Measurements from ENCODE around the gene SORBS2.

The SORBS2 gene

DNA sequence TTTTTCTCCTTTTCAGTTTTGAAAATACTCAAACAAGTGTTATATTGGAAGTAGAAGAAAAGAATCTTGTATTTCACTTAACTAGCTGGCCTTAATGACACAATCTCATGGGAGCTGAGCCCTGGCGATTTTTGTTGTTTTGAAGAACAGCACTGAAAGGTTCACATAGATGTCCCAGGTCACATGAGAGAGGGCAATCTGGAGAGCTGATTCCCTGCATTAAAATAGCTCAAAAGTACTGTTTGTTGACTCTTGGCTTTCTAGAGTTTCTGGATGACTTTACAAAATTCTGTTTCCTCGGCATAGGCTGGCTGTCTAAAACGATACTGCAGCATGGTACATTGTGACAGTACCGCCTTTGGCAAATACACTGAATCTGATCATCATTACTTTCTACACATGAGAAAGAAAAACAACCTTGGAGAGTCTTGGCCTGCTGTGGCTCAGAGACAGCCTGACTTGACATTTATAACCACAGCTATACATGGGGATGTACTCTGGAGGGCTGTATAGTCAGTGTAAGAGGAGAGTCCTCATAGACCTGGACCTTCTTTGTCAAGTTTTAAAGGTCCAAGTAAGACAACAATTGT is 156.9 kb downstream of the SORBS2 start:
- Histone ChIP-seq H3K4me3 (ENCODE audit: low read depth, low read length) (no peak overlapping the region), H3K27ac (peak overlapping the region; percentile 17), H3K27me3 (replicated peaks) (no peaks in the 10 kb centered on the region), H3K36me3 (replicated peaks) (peaks cover 16% of the 10 kb centered on the region)
- TF ChIP-seq, protein P1, sequence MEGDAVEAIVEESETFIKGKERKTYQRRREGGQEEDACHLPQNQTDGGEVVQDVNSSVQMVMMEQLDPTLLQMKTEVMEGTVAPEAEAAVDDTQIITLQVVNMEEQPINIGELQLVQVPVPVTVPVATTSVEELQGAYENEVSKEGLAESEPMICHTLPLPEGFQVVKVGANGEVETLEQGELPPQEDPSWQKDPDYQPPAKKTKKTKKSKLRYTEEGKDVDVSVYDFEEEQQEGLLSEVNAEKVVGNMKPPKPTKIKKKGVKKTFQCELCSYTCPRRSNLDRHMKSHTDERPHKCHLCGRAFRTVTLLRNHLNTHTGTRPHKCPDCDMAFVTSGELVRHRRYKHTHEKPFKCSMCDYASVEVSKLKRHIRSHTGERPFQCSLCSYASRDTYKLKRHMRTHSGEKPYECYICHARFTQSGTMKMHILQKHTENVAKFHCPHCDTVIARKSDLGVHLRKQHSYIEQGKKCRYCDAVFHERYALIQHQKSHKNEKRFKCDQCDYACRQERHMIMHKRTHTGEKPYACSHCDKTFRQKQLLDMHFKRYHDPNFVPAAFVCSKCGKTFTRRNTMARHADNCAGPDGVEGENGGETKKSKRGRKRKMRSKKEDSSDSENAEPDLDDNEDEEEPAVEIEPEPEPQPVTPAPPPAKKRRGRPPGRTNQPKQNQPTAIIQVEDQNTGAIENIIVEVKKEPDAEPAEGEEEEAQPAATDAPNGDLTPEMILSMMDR (IDR thresholded peaks at IDR 0.05; ENCODE audit: low read depth, low read length, missing control alignments), result no peak
- no peak for DNase-seq
- in situ Hi-C loops (cut with HindIII; ENCODE audit: low pct_ligation_motif_present, low sequenced_read_pairs), result loop anchor here (25.0 kb wide), 1 partner anchor 357 kb away; no protein-coding TSS in a partner anchor

DNA sequence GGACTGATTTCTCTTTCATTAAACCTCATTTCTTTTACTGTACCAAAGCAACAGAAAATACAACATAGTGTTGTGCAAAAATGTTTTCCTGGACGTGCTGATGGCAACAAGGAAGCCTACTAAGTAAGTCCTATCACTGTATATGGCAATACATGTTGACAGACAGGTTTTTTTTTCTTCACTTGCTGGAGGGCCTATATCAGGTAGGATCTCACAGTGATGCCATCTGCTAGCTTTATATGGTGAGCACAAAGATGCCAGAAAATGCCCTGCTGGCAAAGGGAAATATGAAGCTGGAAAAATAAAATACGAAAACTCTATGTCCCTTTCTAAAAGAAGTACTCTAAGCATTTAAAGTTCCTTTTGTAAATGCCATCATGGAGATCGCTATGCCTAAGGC is 157.7 kb downstream of the SORBS2 start:
- TF ChIP-seq, protein P1 (IDR thresholded peaks at IDR 0.05; ENCODE audit: low read depth, low read length, missing control alignments), result no peak
- in situ Hi-C loops (cut with HindIII; ENCODE audit: low pct_ligation_motif_present, low sequenced_read_pairs), result loop anchor here (25.0 kb wide), 1 partner anchor 358 kb away; no protein-coding TSS in a partner anchor
- H3K27ac ChIP-seq, result no peak overlapping the region
- H3K27me3 ChIP-seq (replicated peaks), result no peaks in the 10 kb centered on the region
- H3K36me3 ChIP-seq (replicated peaks), result peaks cover 13% of the 10 kb centered on the region
- no peak overlapping the region for H3K4me3 ChIP-seq (ENCODE audit: low read depth, low read length)
- DNase-seq, result no peak

DNA sequence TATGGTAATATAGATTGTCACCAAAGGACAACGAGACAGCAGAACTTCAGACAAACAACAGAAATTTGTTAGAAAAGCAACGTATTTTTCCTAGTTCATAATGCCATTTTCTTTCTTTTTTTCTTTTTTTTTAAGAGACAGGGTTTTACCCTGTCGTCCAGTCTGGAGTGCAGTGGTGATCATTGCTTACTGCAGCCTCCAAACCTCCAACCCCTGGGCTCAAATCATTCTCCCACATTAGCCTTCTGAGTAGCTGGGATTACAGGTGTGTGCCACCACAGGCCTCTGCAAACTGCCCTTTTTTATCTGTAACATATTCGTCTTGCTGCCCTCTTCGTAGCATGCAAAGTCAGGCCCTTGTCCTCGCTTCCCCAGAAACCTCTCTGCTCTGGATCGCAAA is 160.1 kb downstream of the SORBS2 start:
- in situ Hi-C loops (cut with HindIII; ENCODE audit: low pct_ligation_motif_present, low sequenced_read_pairs), result loop anchor here (25.0 kb wide), 1 partner anchor 360 kb away; no protein-coding TSS in a partner anchor
- DNase-seq, result no peak
- H3K27me3 ChIP-seq (replicated peaks), result no peaks in the 10 kb centered on the region
- peaks cover 21% of the 10 kb centered on the region for H3K36me3 ChIP-seq (replicated peaks)
- TF ChIP-seq, protein P1 (IDR thresholded peaks at IDR 0.05; ENCODE audit: low read depth, low read length, missing control alignments), result no peak
- no peak overlapping the region for H3K4me3 ChIP-seq (ENCODE audit: low read depth, low read length)
- H3K27ac ChIP-seq, result no peak overlapping the region

DNA sequence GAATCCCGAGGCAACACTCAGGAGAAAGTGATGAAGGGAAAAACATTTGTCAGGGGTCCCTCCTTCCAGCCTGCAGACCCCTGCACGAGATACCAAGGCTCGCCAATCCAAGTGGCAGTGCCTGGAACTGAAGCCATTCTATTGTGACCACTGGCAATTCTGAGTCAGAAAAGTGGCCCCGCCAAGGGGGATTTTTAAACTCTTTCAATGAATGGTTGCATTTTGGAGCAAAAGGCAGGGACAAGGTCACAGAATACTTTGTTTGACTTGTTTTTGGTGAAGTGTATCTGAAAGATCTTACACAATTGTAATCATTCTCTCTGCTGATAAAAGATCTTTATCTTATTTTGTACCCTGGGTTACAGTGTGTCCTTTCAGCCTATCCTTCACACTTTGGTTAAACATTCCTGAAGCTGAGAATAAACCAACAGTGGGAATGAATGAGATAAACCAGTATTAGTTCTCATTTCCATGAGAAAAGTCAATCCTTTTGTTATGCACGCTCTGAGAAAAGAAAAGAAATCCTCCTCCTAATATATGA is 160.8 kb downstream of the SORBS2 start:
- in situ Hi-C loops (cut with HindIII; ENCODE audit: low pct_ligation_motif_present, low sequenced_read_pairs), result loop anchor here (25.0 kb wide), 1 partner anchor 361 kb away; no protein-coding TSS in a partner anchor
- no peak for DNase-seq
- Histone ChIP-seq H3K27ac (no peak overlapping the region), H3K4me3 (ENCODE audit: low read depth, low read length) (no peak overlapping the region), H3K36me3 (replicated peaks) (peaks cover 25% of the 10 kb centered on the region), H3K27me3 (replicated peaks) (no peaks in the 10 kb centered on the region)
- TF ChIP-seq, protein P1 (IDR thresholded peaks at IDR 0.05; ENCODE audit: low read depth, low read length, missing control alignments), result no peak

DNA sequence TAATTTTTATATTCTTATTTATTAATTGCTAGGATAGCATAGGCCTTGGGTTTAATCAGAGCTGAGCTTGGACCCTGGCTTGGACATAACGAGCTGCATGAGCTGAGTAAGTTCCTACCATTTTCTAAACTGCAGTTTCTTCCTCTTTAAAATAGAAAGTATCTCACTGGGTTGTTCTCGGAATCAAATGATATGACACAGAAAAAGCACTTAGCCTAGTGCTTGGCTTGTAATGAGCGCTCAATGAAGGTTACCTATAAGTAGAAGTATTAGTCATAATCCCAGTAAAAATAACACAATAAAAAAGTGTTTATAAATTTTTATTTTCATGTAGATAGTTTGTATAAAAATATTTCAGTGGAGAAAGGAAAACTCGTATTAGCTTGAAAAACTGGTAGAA is 163.4 kb downstream of the SORBS2 start:
- TF ChIP-seq, protein P1 (IDR thresholded peaks at IDR 0.05; ENCODE audit: low read depth, low read length, missing control alignments), result no peak

More for the DNA sequence above, 163.4 kb downstream of the SORBS2 start:
- Histone ChIP-seq H3K4me3 (ENCODE audit: low read depth, low read length) (no peak overlapping the region), H3K27ac (no peak overlapping the region), H3K27me3 (replicated peaks) (no peaks in the 10 kb centered on the region), H3K36me3 (replicated peaks) (peaks cover 44% of the 10 kb centered on the region)
- in situ Hi-C loops (cut with HindIII; ENCODE audit: low pct_ligation_motif_present, low sequenced_read_pairs), result no loop called here
- DNase-seq, result no peak

All from brain microvascular endothelial cell (primary cell).